GM21576 (cell line): ENCODE measurements around the gene S100B.

ENCODE experiments used
- ATAC-seq: cut with Tn5 transposase; IDR thresholded peaks from one replicate; pipeline ENCODE4 v1.9.1; 2021; ENCODE audit warnings: mild to moderate bottlenecking, moderate library complexity; ENCODE audit not compliant: unreplicated experiment

S100B gene

GRCh38 chr21:46562472-46562871, 42.4 kb downstream of the S100B start:
- no peak for ATAC-seq

GRCh38 chr21:46561445-46562090, 43.3 kb downstream of the S100B start:
- ATAC-seq, result no peak

DNA sequence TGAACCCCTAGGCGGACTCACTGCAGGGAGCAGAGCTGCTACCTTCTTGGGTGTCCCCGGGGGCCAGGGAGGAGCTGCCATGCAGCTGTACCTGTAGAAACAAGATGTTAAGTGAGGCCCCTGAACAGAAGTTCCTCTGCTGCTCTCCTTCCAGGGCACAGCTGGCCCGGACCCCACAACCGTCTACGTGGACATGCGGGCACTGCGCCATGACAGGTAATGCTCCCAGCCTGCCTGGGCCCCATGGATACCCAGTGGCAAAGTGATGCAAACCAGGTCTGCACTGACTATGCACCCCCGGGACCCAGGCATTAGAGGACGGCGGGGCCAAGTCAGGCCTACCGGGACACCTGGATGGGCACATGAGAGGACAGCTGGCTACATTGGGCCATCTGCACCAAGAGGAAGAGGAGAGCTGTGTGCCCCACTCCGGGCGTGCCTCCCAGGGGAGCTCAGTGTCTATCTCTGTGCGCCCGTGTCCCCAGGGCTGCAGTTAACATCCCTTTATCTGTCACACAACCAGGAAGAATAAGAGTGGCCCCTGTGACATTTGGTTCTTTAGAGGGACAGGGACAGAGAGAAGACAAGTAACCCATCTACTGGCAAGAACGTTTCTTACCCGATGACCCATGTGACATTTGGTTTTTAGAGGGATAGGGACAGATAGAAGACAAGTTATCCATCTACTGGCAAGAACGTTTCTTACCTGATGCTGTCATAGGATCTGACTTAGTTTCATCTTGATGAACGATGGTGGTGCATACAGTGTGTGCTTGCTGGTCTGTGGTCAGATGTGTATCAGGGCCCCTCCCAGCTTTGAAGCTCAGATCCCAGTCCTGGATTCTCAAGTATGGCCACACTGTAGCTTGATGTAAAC, 44.1 kb downstream of the S100B start:
- no peak for ATAC-seq

- ATAC-seq, result no peak
Observed at GRCh38 chr21:46559291-46559983, 45.4 kb downstream of the S100B start.

DNA sequence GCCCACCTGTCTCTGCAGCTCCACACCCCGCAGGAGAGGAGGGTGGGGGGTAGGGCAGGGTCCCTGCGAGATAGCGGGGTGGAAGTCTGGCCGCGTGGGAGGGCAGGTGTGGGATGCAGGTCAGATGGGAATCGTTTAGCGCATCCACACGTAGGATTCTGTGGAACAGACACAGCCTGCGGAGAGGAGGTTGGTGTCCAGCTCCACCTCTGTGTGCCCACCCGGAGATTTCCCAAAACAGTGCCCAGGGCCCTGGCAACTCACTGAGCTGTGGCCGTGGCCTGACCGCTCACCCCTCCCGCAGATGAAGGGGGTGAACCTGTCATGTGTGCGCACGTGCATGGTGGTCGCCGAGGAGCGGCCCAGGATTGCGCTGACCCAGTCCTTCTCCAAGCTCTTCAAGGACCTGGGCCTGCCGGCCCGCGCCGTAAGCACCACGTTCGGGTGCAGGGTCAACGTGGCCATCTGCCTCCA, 46.9 kb downstream of the S100B start:
- ATAC-seq, result no peak

- ATAC-seq, result no peak
Observed at GRCh38 chr21:46557469-46557868, 47.4 kb downstream of the S100B start.

DNA sequence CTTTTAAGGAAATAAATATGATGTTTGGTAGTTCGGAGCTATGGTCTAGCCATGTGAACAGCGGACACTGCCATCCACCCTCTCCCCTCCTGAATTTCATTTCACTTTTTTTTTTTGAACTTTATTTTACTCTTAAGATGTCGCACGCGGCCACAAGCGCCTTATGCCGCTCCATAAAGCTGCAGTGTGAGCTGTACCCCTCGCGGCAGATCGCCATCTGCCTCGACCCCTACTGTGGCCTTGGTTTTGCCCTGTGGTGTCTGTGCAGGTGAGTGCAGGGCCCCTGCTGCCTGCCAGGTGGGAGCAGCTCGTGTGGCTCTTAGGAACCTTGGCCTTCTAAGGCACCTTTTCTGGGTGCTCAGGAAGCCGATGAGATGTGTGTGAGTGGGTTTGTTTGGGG, 48.1 kb downstream of the S100B start:
- no peak for ATAC-seq

- ATAC-seq, result no peak
Observed at GRCh38 chr21:46555678-46556077, 49.2 kb downstream of the S100B start.

GRCh38 chr21:46555225-46555617, 49.7 kb downstream of the S100B start:
- ATAC-seq, result no peak

GRCh38 chr21:46554431-46555224, 50.3 kb downstream of the S100B start:
- ATAC-seq, result no peak

DNA sequence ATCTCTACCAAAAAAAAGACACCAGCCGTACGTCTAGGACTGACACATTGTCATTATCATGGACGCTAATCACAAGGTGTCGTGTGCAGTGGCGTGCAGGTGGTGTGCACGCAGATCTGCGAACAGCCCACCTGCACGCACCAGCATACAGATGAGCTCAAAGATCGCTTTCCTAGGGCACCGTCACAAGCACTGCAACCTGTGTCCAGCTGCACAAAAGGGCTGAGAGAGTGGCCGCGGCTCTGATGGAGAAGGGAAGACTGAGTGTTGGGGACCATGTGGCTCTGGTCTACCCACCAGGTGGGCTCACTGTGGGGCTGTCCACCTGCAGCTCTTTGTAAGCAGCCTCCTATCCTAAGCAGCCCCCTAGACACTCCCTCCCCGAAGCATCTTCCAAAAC, 50.9 kb downstream of the S100B start:
- no peak for ATAC-seq

DNA sequence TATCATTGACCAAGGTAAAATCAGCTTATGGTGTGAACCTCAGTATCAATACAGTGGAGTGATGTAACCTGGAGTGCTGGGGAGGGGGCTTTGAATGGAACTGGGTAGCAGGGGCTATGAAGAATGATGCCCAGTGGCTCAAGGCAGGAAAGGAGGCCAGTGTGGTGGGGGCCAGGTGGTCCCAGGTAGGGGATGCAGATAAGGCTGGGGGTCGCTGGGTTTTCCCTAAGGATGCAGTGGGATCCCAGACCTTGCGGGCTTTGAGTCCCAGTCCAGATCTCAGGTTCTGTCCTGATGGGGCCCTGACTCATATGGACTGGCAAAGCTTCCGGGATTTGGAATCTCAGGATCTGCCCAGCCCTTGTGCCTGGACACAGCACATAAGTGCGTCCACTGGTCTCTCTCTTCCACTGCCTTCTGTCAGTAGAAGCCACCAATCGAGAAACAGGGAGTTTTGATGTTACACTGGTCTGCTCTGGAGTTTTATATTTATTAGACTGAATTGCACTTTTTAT, 52.0 kb downstream of the S100B start:
- no peak for ATAC-seq

- ATAC-seq, result no peak
Observed at GRCh38 chr21:46552274-46552673, 52.6 kb downstream of the S100B start.

- no peak for ATAC-seq
Observed at GRCh38 chr21:46551636-46552241, 53.1 kb downstream of the S100B start.

- ATAC-seq, result no peak
Observed at GRCh38 chr21:46550116-46550941, 54.6 kb downstream of the S100B start.

GRCh38 chr21:46549650-46550049, 55.2 kb downstream of the S100B start:
- no peak for ATAC-seq
